Frontal cortex (tissue), 4 donors: ENCODE data around the gene KRT9. TPM values are rescaled to one million over a fixed set of nuclear protein-coding genes. Genes with fewer than 3 reads are reported as not detected.

Experiments
- DNase-seq, 2 donors: peaks; one replicate each; pipeline ENCODE4 v3.0.0; 2012; ENCODE audit warnings: low spot score in 2 of 2
- FAIRE-seq: peaks from 2 replicates; lab custom pipeline; 2012; peaks lifted over from hg19 to GRCh38; lab: Jason Lieb, UNC
- total RNA-seq: library from RNA; depleted of rRNA; stranded (reverse); fragments of >200 nt; gene quantifications from one replicate; pipeline ENCODE4 v1.2.3, GENCODE V29; 2014
- donor health status: control.
- donor health status: control.
- donor health status: control.

The KRT9 gene
- total RNA-seq, 1 donor from 2014 or later = not detected

DNA sequence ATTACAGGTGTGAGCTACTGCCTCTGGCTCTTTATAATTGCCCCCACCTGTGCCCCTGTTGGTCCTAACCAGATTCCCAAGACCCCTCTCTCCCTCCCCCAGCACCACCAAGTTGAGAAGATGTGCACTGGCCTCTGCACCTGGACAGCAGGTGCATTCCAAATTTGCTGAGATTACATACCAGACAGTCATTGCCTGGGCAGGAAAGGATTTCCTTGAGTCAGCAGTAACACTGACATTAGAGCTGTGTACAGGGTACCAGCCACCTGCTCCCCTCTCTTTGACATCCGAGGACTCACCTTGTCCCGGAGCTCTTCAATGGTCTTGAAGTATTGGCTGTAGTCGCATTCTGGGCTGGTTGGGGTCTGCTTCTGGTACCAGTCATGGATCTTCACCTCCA is 53.8 kb downstream of the KRT9 start:
- no peak for FAIRE-seq
- no peak for DNase-seq

- DNase-seq (no peak), FAIRE-seq (no peak)
These were observed 55.0 kb downstream of the KRT9 start for GRCh38 chr17:41516830-41517283.

DNA sequence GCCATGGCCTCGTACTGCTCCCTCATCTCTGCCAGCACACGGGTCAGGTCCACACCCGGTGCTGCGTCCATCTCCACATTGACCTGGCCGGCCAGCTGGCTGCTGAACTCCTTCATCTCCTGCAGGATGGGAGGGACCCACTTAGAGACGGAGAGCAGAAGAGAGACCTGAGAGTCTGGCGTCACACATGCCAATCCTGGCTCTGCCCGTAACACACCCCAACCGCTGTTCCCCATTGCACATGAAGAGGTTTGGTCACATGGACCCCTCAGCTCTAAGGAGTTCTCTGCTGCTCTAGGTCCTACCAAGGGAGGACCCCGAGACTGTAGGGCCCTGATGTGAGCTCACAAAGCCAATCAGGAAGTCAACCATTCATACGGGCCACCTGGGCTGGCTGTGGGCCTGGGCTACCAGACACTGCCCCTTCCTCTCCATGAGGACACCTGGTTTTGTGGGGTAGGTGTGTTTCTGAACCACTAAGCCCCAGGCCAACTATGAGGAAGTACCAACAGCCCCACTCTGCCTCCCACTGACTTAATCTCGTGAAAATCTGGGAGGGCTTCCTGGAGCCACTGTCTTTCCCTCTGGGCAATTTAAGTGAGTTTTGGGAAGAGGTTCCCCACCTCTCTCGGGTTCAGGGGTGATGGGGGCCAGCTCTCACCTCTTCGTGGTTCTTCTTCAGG is 55.6 kb downstream of the KRT9 start:
- FAIRE-seq = no peak
- no peak for DNase-seq

Other genes starting within 250 kb of the KRT9 start
- not detected for gene KRT33A, start 221.2 kb downstream of the KRT9 start, total RNA-seq
- not detected for gene KRT33B, start 202.2 kb downstream of the KRT9 start, total RNA-seq
- gene KRT34, start 189.8 kb downstream of the KRT9 start, total RNA-seq = 0.41 TPM
- gene KRT31, start 174.5 kb downstream of the KRT9 start, total RNA-seq = 1.2 TPM
- gene KRT37, start 147.5 kb downstream of the KRT9 start, total RNA-seq = not detected
- gene KRT38, start 131.1 kb downstream of the KRT9 start, total RNA-seq = not detected
- gene KRT32, start 104.7 kb downstream of the KRT9 start, total RNA-seq = not detected
- gene KRT35, start 90.9 kb downstream of the KRT9 start, total RNA-seq = not detected
- gene KRT36, start 82.1 kb downstream of the KRT9 start, total RNA-seq = not detected
- not detected for gene KRT13, start 66.4 kb downstream of the KRT9 start, total RNA-seq
- gene KRT15, start 53.2 kb downstream of the KRT9 start, total RNA-seq = not detected
- gene KRT19, start 43.8 kb downstream of the KRT9 start, total RNA-seq = 24.5 TPM
- not detected for gene KRT14, start 14.8 kb upstream of the KRT9 start, total RNA-seq
- not detected for gene KRT16, start 40.7 kb upstream of the KRT9 start, total RNA-seq
- under 0.01 TPM for gene KRT17, start 52.5 kb upstream of the KRT9 start, total RNA-seq
- gene EIF1, start 116.8 kb upstream of the KRT9 start, total RNA-seq = 70.1 TPM
- gene GAST, start 140.3 kb upstream of the KRT9 start, total RNA-seq = not detected
- under 0.01 TPM for gene HAP1, start 162.6 kb upstream of the KRT9 start, total RNA-seq
- 33.8 TPM for gene JUP, start 214.7 kb upstream of the KRT9 start, total RNA-seq
- gene P3H4, start 239.9 kb upstream of the KRT9 start, total RNA-seq = 10.2 TPM
- 9.0 TPM for gene FKBP10, start 240.9 kb upstream of the KRT9 start, total RNA-seq